DND-41 (cell line): ENCODE data around the gene CYFIP2.

ENCODE experiments used
- EZH2 ChIP-seq: IDR thresholded peaks from 3 replicates; pipeline ENCODE4 v1.6.1; 2012; ENCODE audit warnings: borderline replicate concordance, low read depth, mild to moderate bottlenecking, moderate library complexity, low read length, inconsistent platforms; ENCODE audit not compliant: severe bottlenecking
- TF ChIP-seq, protein P1 (sequence below): IDR thresholded peaks from 2 replicates; pipeline ENCODE4 v1.5.1; 2012; ENCODE audit warnings: borderline replicate concordance, low read length, moderate library complexity, mild to moderate bottlenecking; ENCODE audit not compliant: poor library complexity, severe bottlenecking; ENCODE audit errors: extremely low read depth

GRCh38 chr5:157352756-157353340 is 86.9 kb downstream of the CYFIP2 start:
- no peak for TF ChIP-seq EZH2
- TF ChIP-seq, protein P1, sequence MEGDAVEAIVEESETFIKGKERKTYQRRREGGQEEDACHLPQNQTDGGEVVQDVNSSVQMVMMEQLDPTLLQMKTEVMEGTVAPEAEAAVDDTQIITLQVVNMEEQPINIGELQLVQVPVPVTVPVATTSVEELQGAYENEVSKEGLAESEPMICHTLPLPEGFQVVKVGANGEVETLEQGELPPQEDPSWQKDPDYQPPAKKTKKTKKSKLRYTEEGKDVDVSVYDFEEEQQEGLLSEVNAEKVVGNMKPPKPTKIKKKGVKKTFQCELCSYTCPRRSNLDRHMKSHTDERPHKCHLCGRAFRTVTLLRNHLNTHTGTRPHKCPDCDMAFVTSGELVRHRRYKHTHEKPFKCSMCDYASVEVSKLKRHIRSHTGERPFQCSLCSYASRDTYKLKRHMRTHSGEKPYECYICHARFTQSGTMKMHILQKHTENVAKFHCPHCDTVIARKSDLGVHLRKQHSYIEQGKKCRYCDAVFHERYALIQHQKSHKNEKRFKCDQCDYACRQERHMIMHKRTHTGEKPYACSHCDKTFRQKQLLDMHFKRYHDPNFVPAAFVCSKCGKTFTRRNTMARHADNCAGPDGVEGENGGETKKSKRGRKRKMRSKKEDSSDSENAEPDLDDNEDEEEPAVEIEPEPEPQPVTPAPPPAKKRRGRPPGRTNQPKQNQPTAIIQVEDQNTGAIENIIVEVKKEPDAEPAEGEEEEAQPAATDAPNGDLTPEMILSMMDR, result no peak
